Lower leg skin (tissue), 3 donors: ENCODE measurements around the gene RERE.

Source experiments
- CTCF ChIP-seq, 3 donors: fragments of 450-650 bp; IDR thresholded peaks; one replicate each; pipeline ENCODE4 v1.5.1; 2016; ENCODE audit warnings: antibody characterized with exemption in 3 of 3, mild to moderate bottlenecking in 3 of 3, moderate library complexity in 2 of 3
- POLR2A ChIP-seq, 2 donors: fragments of 450-650 bp; IDR thresholded peaks; one replicate each; pipeline ENCODE4 v1.6.1; 2016 to 2017; ENCODE audit warnings: antibody characterized with exemption in 2 of 2, mild to moderate bottlenecking in 1 of 2, moderate library complexity in 1 of 2

GRCh38 chr1:8529901-8530300 is 287.5 kb downstream of the RERE start:
- TF ChIP-seq CTCF (IDR thresholded peaks at IDR 0.05): no peak
- no peak for TF ChIP-seq POLR2A (IDR thresholded peaks at IDR 0.05)
